PC-3 (cell line): ENCODE measurements around the gene OLFML2A. TPM values are rescaled to one million over a fixed set of nuclear protein-coding genes. Genes with fewer than 3 reads are reported as not detected.

Experiments
- ATAC-seq: fragments of 200-7000 bp; cut with Tn5 transposase; 2 replicates; pipeline ENCODE4 v1.9.1; 2020; ENCODE audit warnings: mild to moderate bottlenecking, moderate library complexity
- BruUV-seq: library from RNA; stranded (reverse); fragments of 400-500 nt; replicated peaks from 2 replicates; lab custom pipeline; 2021; lab: Mats Ljungman, UMichigan
- CTCF ChIA-PET: fragments of 300-600 bp; sonication (Branson Sonifier 250); formaldehyde crosslinking; loops from one replicate; lab custom pipeline; 2022; ENCODE audit warnings: antibody characterized with exemption; lab: Charles Lee
- POLR2A ChIA-PET: fragments of 300-600 bp; sonication (Branson Sonifier 250); formaldehyde crosslinking; loops from one replicate; lab custom pipeline; 2022; ENCODE audit warnings: antibody characterized with exemption; ENCODE audit not compliant: unreplicated experiment; lab: Charles Lee
- DNase-seq: peaks from one replicate; pipeline ENCODE4 v3.0.0-alpha.2; 2015
- H2AFZ ChIP-seq: fragments of 300-600 bp; sonication (generic); 2 replicates; pipeline ENCODE4 v1.6.0; 2016; ENCODE audit warnings: antibody characterized with exemption, low read length
- H3F3A ChIP-seq: fragments of 300-600 bp; sonication (generic); one replicate; pipeline ENCODE4 v1.6.0; 2017; ENCODE audit warnings: antibody characterized with exemption, low read length, control low read depth, mild to moderate bottlenecking; ENCODE audit not compliant: unreplicated experiment
- H3K27ac ChIP-seq: fragments of 300-600 bp; sonication (generic); 2 replicates; pipeline ENCODE4 v1.5.1; 2016; ENCODE audit warnings: mild to moderate bottlenecking, low read length
- H3K27me3 ChIP-seq: fragments of 300-600 bp; sonication (generic); 2 replicates; pipeline ENCODE4 v1.6.1; 2016; ENCODE audit warnings: low read length, mixed read lengths
- H3K36me3 ChIP-seq: fragments of 300-600 bp; sonication (generic); 2 replicates; pipeline ENCODE4 v1.6.1; 2016; ENCODE audit warnings: low read depth, mixed run types, low read length, mixed read lengths
- H3K4me1 ChIP-seq: fragments of 300-600 bp; sonication (generic); 2 replicates; pipeline ENCODE4 v1.5.1; 2016; ENCODE audit warnings: low read length; ENCODE audit not compliant: insufficient read depth
- H3K4me2 ChIP-seq: fragments of 300-600 bp; sonication (generic); 2 replicates; pipeline ENCODE4 v1.6.0; 2016; ENCODE audit warnings: low read length
- H3K4me3 ChIP-seq: fragments of 300-600 bp; sonication (generic); 2 replicates; pipeline ENCODE4 v1.5.1; 2016; ENCODE audit warnings: mild to moderate bottlenecking, low read length, mixed read lengths
- H3K79me2 ChIP-seq: fragments of 300-600 bp; sonication (generic); 2 replicates; pipeline ENCODE4 v1.6.1; 2017; ENCODE audit warnings: low read length, mixed read lengths
- H3K9ac ChIP-seq: fragments of 300-600 bp; sonication (generic); 2 replicates; pipeline ENCODE4 v1.6.0; 2016; ENCODE audit warnings: mild to moderate bottlenecking, low read length
- H3K9me2 ChIP-seq: fragments of 300-600 bp; sonication (generic); replicated peaks from 2 replicates; pipeline ENCODE4 v1.6.1; 2016; ENCODE audit warnings: mixed run types, low read length, mixed read lengths
- H3K9me3 ChIP-seq: fragments of 300-600 bp; sonication (generic); 2 replicates; pipeline ENCODE4 v1.6.1; 2016; ENCODE audit warnings: low read length, mixed read lengths
- H4K20me1 ChIP-seq: fragments of 300-600 bp; sonication (generic); 2 replicates; pipeline ENCODE4 v1.6.1; 2016; ENCODE audit warnings: low read length, mixed read lengths
- EZH2 ChIP-seq: fragments of 300-600 bp; sonication (generic); IDR thresholded peaks from one replicate; pipeline ENCODE4 v1.6.1; 2017; ENCODE audit warnings: antibody characterized with exemption, mild to moderate bottlenecking, low read length; ENCODE audit not compliant: unreplicated experiment
- EZH2phosphoT487 ChIP-seq: fragments of 300-600 bp; sonication (generic); IDR thresholded peaks from 2 replicates; pipeline ENCODE4 v1.6.1; 2018; ENCODE audit warnings: mild to moderate bottlenecking, antibody characterized with exemption, low read length, borderline replicate concordance
- intact Hi-C: fragments of 100-400 bp; cut with micrococcal nuclease; formaldehyde crosslinking; loops from 2 replicates; pipeline ENCODE4 v1.9.0; 2023
- total RNA-seq: library from RNA; depleted of rRNA; stranded (reverse); fragments of >200 nt; gene quantifications from 2 replicates; pipeline ENCODE4 v1.2.3, GENCODE V29; 2014
- TF ChIP-seq, protein P1 (sequence below): fragments of 300-600 bp; sonication (generic); conservative IDR thresholded peaks from 2 replicates; pipeline ENCODE4 v1.5.1; 2017; ENCODE audit warnings: antibody characterized with exemption, low read depth, mild to moderate bottlenecking, low read length

OLFML2A gene
- total RNA-seq, 1 experiment from 2014 or later: 3.4 TPM

DNA sequence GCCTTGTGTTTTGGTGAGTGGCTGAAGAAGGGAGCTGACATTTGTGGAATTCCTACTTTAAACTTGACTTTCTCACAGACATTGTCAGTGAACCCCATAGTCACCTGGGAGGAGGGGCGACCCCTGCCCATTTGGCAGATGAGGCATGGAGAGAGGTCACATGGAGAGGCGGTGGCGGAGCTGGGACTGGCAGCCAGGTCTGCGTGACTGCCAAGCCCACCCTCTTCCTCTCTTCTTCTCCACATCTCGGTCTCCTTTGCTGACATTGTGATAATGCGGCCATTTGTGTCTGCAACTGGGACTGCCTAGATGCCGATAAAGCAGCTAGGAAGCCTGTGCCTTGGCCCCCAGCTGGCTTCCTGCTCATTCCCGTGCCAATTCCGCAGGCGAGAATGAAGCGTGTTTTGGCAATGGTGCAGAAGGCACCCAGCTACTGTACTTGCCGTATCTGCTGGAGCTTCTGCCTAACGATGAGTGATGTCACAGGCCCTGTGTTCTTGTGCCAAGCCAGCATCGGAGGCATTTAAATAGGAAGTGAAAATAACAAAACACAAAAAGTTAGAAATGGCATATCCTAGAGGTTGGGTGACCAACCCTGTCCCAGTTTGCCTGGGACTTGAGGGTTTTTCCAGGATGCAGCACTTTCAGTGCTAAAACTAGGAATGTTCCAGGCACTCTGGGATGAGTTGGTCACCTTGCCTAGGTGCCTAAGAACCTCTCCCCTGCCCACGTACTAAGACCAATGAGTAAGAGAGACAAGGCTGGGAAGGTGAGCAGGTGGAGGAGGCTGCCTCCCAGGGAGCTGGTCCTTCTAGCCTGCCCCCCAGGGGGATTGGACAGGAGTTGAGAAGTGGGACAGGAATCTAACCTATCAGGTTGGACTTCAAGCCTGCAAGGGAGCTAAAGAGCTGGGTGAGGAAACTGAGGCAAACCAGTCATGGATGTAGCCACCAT, 23.6 kb downstream of the OLFML2A start:
- Histone ChIP-seq H3K4me1 (no peaks in the 10 kb centered on the region), H3K79me2 (no peaks in the 10 kb centered on the region), H3K36me3 (no peaks in the 10 kb centered on the region), H3K9me3 (no peaks in the 10 kb centered on the region), H3F3A (no peaks in the 10 kb centered on the region), H4K20me1 (no peaks in the 10 kb centered on the region), H2AFZ (no peak overlapping the region), H3K4me3 (no peak overlapping the region), H3K9ac (no peak overlapping the region), H3K27me3 (no peaks in the 10 kb centered on the region), H3K9me2 (no peaks in the 10 kb centered on the region), H3K4me2 (no peak overlapping the region), H3K27ac (no peak overlapping the region)
- intact Hi-C loops: no loop called here
- ATAC-seq (no peak), DNase-seq (no peak)
- CTCF ChIA-PET: no interaction called here
- BruUV-seq: no TSS peak
- no peak for TF ChIP-seq EZH2phosphoT487
- TF ChIP-seq, protein P1, sequence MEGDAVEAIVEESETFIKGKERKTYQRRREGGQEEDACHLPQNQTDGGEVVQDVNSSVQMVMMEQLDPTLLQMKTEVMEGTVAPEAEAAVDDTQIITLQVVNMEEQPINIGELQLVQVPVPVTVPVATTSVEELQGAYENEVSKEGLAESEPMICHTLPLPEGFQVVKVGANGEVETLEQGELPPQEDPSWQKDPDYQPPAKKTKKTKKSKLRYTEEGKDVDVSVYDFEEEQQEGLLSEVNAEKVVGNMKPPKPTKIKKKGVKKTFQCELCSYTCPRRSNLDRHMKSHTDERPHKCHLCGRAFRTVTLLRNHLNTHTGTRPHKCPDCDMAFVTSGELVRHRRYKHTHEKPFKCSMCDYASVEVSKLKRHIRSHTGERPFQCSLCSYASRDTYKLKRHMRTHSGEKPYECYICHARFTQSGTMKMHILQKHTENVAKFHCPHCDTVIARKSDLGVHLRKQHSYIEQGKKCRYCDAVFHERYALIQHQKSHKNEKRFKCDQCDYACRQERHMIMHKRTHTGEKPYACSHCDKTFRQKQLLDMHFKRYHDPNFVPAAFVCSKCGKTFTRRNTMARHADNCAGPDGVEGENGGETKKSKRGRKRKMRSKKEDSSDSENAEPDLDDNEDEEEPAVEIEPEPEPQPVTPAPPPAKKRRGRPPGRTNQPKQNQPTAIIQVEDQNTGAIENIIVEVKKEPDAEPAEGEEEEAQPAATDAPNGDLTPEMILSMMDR: no peak
- no peak for TF ChIP-seq EZH2
- POLR2A ChIA-PET: no interaction called here

DNA sequence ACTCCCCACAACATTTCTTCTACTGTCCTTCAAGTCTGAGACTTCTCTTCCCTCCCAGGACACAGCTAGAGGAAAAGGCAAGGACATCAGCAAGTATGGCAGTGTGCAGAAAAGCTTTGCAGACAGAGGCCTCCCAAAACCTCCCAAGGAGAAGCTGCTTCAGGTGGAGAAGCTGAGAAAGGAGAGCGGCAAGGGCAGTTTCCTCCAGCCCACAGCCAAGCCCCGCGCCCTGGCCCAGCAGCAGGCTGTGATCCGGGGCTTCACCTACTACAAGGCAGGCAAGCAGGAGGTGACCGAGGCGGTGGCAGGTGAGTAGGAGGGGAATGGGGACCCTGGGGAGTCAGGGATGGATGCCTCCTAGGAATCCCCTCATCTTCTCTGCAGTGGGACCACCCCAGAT, 24.4 kb downstream of the OLFML2A start:
- no peak for DNase-seq
- intact Hi-C loops: no loop called here
- no peak overlapping the region for H2AFZ ChIP-seq
- no peak for ATAC-seq
- H3K4me3 ChIP-seq: no peak overlapping the region
- no peak overlapping the region for H3K27ac ChIP-seq
- no peaks in the 10 kb centered on the region for H3K36me3 ChIP-seq
- H3K27me3 ChIP-seq: no peaks in the 10 kb centered on the region
- H3K79me2 ChIP-seq: no peaks in the 10 kb centered on the region
- ChIA-PET CTCF (no interaction called here), POLR2A (no interaction called here)
- H3K4me2 ChIP-seq: no peak overlapping the region
- H3K9me3 ChIP-seq: no peaks in the 10 kb centered on the region
- BruUV-seq: no TSS peak
- no peaks in the 10 kb centered on the region for H3K4me1 ChIP-seq
- no peaks in the 10 kb centered on the region for H3K9me2 ChIP-seq
- no peaks in the 10 kb centered on the region for H3F3A ChIP-seq
- H4K20me1 ChIP-seq: no peaks in the 10 kb centered on the region
- H3K9ac ChIP-seq: no peak overlapping the region
- TF ChIP-seq EZH2phosphoT487: no peak
- TF ChIP-seq, protein P1: no peak
- TF ChIP-seq EZH2: no peak

DNA sequence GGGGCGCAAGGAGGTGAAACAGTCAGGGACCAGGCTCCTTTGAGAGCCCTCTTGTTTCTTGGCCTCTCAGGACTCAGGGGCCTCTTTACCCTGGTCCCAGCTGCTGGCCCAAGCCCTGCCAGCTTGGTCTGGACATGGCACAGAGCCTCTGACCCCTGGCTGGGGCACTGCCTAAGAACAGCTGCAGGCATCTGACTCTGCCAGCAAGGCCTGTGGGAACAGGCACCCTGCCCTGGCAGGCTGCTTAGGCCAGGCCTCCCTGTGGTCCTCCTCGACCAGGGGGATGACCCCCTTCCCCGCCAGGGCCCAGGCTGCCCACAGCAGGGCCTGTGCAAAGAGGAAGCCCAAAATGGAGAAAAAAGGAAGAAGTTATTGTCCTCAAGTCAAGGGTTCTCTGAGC, 25.5 kb downstream of the OLFML2A start:
- H3K27me3 ChIP-seq: no peaks in the 10 kb centered on the region
- no peak for DNase-seq
- no peak overlapping the region for H3K4me3 ChIP-seq
- no peak overlapping the region for H2AFZ ChIP-seq
- no peak overlapping the region for H3K27ac ChIP-seq
- ATAC-seq: no peak
- H3K36me3 ChIP-seq: no peaks in the 10 kb centered on the region
- intact Hi-C loops: no loop called here
- CTCF ChIA-PET: no interaction called here
- no peaks in the 10 kb centered on the region for H4K20me1 ChIP-seq
- H3K9me2 ChIP-seq: no peaks in the 10 kb centered on the region
- POLR2A ChIA-PET: no interaction called here
- no peaks in the 10 kb centered on the region for H3K79me2 ChIP-seq
- H3F3A ChIP-seq: no peaks in the 10 kb centered on the region
- H3K4me2 ChIP-seq: no peak overlapping the region
- BruUV-seq: no TSS peak
- H3K9ac ChIP-seq: no peak overlapping the region
- no peaks in the 10 kb centered on the region for H3K4me1 ChIP-seq
- TF ChIP-seq, protein P1: no peak
- TF ChIP-seq EZH2phosphoT487 (no peak), EZH2 (no peak)
- H3K9me3 ChIP-seq: no peaks in the 10 kb centered on the region
